ENCODE results near the gene UMOD.

- no peak for TF ChIP-seq POLR2A (IDR thresholded peaks at IDR 0.05)
- TF ChIP-seq CTCF (IDR thresholded peaks at IDR 0.05): no peak
Observed at GRCh38 chr16:20320592-20320991, 31.9 kb downstream of the UMOD start.
